GM18517 (cell line): ENCODE measurements around the gene TMEM128.
"Not testable (repeated sequence)": the region's sequence is repeated elsewhere in the genome, so short reads cannot be mapped to it uniquely, and the experiment has no call there.

ENCODE experiments used
- ATAC-seq: cut with Tn5 transposase; IDR thresholded peaks from one replicate; pipeline ENCODE4 v1.9.1; 2021; ENCODE audit warnings: mild to moderate bottlenecking, moderate library complexity; ENCODE audit not compliant: unreplicated experiment

The TMEM128 gene

DNA sequence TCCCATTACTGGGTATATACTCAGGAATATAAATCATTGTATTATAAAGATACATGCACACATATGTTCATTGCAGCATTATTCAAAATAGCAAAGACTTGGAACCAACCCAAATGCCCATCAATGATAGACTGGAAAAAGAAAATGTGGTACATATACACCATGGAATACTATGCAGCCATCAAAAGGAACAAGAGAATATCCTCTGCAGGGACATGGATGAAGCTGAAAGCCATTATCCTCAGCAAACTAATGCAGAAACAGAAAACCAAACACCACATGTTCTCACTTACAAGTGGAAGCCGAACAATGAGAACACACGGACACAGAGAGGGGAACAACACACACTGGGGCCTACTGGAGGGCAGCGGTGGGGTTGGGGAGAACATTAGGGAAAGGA, 9.7 kb upstream of the TMEM128 start:
- ATAC-seq, result not testable (repeated sequence)

DNA sequence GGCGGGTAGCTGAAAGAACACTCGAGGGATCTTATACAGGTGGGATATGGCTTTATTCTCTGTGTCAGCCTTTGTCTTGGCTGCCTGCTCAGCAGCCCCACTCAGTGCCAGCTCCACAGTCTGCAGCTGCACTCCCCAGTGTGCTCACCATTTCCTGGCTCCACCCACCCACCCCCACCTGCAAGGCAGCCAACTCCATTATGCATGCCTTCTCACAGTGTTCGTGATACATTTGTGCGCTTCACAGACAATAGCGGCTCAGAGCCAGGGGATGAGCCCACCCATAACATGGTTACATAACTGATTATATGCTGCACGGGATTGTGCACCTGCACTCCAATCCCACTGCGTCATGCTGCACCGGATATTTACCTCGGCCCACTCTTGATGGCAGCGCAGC, 8.8 kb upstream of the TMEM128 start:
- ATAC-seq, result no peak

DNA sequence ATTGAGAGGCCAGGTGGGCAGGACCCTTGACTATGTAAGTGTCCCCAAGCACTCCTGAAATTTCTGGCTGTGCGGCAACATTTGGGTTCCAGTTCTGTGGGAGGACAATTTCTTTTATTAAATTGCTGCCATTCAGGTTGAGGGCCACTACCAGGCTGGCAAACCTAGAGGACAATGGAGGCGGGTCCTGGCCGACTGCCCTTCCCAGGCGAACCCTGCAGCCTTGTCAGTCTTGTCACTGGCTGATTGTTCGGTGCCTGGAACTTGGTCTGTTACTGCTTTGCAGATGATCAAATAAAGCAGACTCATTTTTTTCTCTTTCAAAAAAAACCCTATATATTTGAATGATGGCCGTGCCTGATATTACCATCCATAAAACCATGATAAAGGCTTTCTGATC, 6.6 kb upstream of the TMEM128 start:
- ATAC-seq, result no peak

DNA sequence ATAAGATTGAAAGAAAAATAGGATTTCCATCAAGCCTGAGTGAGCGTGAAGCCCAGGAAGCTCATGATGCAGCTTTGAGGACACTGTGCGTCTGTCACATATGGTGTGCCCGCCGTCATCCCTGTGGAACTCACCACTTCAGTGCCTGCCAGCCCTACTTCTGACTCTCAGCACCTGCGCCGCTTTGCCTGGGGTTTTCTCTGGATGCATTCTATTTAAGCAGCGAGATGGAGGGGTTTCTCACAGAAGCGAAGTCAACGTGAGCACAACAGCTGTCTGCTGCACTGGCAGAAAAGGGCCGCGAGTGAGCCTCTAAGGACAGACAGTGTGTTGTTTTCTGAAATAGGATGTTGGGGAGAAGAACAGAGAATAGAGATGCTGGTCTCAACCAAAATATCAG, 6.2 kb upstream of the TMEM128 start:
- no peak for ATAC-seq

DNA sequence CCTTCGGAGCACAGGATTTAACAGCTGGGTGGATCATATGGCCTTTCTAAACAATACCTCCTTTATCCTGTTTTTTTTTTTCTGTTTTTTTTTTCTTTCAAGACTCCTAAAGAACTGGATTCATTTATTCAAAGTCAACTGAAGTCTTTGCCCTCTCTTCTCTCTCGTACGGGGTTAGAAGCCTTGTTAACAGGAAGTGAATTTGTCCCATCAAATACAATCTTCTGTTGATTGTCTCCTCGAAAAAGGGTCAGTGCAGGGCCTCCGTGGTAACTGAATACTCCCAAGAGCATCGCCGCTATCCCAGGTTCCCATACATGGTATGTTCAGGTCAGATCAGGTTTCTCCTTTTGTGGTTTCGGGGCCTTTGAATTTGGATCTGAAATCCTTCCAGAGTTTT, 1.8 kb upstream of the TMEM128 start:
- no peak for ATAC-seq

DNA sequence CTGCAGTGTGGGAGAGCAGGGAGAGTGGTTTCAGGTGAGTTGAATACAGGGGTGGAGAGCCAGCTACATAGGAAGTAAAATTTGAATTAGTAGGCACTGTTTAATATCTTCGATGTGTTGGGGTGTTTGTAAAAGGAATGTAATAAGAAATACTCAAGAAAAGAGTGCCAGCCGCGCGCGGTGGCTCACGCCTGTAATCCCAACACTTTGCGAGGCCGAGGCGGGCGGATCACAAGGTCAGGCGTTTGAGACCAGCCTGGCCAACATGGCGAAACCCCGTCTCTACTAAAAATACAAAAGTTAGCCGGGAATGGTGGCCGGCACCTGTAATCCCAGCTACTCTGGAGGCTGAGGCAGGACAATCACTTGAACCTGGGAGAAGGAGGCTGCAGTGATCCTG, 1.3 kb upstream of the TMEM128 start:
- not testable (repeated sequence) for ATAC-seq

DNA sequence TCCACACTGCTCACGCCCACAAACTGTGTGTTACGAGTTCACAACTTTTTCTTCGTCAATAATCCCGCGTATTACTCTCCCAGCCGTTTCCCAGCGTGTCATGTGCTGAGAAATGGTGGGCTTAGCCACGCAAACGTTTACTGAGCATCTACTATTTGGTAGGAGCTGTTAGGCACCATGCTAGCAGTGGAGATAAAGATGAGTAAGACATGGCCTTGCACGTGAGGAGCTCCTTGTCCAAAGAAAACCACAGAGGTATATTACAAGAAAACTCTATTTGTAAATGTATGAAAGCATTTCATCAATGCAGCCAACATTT, 821 bp upstream of the TMEM128 start:
- ATAC-seq, result no peak

DNA sequence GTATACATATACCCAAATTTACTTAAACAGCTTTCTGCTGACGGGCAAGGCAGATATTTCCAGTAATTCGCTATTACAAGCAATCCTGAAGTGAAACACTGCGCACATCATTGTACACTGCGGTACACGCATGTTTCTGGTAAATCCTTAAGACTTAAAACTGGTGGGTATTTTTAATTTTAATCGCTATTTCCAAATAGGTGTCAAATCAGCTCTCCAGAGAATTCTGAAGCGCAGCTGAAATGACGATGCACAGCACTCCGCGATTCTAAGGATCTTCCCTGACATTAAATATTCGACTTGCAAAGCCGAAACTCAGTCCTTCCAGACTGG, 361 bp downstream of the TMEM128 start:
- peak; percentile 27 for ATAC-seq

DNA sequence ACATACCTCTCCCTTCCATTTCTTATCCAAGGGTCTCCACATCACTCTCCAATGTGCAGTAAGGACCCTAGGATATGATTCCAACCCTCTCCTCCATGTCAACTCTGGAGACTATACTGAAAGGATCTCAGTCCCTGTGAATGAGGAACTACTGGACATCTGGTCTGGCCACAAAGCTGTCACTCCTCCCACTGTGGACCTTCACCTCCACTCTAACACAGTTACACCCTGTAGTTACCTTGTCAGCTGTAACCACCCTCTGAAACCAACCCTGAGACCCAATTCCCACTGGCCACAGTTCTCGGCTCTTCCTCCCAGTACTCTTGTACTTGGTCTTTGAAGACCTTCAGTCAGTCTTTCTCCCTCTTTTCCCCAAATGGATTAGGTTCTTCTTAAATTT, 2.9 kb downstream of the TMEM128 start:
- no peak for ATAC-seq

DNA sequence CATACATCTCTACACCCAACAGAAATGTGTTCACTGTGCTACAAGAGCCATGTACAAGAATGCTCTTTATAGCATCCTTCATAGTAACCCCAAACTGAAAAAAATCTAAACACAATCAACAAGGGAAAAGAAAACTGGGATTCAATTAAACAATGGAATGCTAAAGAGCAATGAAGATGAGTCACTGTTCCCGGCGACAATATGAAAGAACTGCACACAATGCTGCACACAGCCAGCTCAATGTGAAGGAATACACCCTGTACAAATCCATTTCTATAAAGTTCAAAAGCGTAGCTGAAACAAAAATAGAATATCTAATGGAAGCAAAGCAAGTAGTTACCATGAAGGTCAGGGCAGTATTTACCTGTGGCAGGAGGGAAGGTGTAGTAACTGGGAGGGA, 8.5 kb downstream of the TMEM128 start:
- not testable (repeated sequence) for ATAC-seq

DNA sequence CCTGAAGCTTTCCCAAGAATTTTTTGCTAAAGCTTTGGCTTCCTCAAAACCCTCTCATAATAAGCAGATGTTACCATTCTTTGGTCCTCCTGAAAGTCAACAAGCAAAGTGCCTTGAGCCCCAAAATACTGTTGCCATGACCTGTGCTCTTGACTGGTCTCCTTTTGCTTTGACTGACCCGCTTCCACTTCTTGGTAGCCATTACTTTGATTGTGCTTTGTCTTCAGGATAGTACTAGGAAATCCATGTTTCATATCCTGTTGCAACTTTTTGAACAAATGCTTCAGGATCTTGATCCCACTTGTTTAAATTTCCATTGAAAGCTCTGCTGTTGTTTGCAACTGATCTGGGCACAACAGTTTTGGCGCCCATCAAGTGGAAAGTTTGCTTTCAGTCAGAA, 14.4 kb downstream of the TMEM128 start:
- no peak for ATAC-seq

DNA sequence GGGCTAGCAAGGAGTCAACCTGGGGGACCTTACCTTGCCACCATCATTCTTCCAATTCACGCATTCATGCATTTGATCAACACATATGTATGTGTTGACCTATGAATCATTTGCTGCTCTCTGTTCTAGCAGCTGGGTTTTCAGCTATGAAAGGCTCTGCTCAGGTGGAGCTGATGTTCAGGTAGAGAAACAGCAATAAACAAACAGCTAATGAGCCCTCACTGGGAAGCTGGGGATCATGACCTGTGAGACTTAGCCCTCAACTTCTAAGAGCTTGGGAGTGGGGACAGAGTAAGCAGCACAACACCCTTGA, 19.7 kb downstream of the TMEM128 start:
- ATAC-seq, result no peak

DNA sequence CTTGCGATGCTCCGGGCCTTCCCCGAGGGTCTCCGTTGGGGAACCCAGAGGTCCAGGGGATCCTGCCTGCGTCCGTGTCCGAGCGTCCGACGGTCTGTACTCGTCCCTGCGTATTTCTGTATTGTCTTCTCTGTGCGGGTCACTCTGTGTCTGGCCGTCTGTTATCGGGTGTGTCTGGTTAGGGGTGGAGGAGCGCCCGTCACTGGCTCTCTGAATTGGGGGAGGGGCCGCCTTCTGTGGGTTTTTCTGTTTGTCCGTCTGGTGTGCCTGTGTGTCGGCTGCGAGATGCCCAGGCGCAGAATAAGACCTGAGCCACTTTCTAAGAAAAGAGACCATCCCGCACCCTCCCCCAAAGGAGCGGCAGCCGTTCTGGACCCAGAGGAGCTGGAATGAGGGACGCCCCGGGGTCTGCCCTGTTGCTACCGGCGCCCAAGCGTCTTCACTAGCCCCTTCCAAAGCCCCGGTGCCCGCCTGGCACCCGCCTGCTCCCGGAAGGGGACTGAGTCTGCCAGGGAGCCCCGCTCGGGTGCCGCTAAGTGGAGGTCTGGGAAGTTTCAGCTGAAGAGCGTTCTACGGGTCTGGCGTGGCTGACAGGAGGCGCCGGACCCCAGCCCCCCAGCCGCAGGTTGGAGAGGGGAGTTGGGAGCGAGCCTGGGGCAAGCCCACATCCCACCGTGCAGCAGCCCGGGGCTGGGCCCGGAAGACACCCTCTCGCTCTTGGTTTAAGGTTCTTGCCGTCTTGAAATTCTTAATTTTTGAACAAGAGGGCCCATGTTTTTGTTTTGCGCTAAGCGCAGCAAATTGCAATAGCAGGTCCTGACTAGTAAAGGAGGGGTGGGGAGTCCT, 20.3 kb downstream of the TMEM128 start:
- ATAC-seq, result no peak

DNA sequence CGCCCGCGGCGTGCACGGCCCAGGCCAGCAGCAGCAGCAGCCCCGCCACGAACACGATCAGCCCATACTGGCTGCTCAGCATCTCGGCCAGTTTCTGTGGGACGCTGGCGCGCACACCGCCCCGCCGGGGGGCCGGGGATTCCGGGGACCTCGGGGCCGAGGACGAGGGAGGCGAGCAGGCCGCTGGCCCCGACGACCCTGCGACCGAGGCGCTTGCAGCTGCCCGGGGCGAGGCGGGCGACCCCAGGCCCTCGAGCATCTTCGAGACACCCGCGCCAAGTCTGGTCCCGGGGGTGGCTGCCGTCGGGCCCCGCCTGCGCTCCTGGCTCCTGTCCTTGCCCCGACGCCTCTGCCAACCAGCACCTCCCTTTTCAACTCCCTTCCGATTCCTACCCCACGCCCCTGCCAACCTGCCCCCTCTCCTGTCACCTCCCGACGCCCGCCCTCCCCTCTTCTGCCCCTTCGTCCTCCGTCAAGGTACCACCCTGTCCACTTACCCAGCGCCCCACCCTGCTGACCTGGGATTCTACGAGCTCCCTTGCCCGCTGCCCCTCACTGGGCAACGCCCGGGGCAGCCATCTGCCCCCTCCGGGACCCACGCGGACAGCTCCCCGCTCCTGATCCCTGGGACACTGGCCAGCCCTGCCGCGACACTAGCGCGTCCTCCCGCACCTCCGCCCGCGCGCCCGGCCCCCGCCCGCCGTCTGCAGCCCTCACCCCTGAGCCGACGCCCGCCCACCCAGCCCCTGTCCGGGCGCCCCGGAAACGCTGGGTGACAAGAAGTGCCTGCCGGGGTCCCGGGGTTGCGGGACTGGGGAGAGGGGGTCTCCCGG, 21.2 kb downstream of the TMEM128 start, which contains the start of gene OTOP1:
OTOP1 (minus strand) TSS at position 324 of the 833 bp plus-strand sequence; CDS start at position 259, 65 bp downstream.
- ATAC-seq, result no peak

DNA sequence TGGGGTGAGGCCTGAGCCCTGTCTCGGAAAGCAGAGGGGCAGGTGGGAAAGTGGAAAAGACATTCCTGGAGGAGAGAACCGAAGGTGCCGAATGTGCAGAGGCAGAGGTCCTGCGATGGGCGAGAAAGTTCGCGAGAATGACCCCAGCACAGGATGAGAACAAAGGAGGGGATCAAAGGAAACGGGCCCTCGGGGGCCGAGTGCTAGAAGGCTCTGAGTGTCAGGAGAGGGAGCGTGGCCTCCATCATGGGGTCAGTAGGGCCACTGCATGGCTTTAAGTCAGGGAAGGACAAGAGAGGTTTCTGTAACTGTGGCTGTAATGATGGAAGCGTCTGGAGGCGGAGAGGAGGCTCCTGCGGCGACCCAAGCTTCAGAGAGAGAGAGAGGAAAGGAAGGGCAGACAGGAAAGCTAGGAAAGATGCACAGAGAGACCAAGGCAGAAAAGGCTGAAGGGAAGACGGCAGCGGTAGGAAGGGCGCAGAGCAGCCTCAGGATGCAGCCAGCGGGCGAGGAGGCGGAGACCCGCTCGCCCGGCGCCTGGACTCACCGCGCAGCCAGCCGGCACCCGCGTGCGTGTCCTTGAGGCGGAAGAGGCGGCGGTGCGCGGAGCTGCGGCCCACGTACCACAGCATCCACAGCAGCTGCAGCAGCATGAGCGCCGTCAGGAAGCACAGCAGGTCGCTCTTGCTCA, 22.0 kb downstream of the TMEM128 start:
- ATAC-seq, result no peak

DNA sequence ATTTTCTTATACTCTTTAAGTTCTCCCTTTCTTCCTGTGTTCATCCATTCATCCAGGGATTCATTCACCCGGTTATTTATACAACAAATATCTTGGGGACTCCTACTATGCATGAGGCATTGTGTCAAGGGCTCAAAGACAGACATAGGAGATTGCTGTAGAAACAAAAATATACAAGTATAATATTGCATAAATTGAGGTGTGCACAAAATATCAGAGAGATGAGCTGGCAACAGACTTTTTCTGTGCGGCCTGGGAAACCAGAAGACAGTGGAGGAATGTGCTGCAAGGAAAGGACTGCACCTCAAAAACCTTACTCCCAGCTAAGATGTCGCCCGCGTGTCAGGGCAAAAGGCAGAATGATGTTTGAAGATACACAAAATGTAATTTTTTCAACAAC, 30.9 kb downstream of the TMEM128 start:
- no peak for ATAC-seq

DNA sequence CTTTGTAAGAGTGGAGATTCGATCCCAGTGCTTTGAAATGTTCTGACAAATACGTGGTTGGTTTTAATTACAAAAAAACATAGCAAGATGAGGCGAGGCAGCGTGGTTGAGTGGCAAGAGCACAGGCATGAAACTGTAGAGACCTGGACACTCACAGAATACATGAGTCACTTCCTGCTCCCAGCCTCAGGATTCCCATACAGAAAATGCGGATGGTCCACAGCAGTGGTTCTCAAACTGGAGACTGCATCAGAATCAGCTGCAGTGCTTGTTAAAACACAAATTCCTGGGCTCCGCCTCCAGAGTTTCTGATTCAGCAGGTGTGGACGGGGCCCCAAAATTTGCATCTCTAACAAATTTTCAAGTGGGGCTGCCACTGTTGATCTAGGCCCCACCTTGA, 31.4 kb downstream of the TMEM128 start:
- ATAC-seq, result no peak

DNA sequence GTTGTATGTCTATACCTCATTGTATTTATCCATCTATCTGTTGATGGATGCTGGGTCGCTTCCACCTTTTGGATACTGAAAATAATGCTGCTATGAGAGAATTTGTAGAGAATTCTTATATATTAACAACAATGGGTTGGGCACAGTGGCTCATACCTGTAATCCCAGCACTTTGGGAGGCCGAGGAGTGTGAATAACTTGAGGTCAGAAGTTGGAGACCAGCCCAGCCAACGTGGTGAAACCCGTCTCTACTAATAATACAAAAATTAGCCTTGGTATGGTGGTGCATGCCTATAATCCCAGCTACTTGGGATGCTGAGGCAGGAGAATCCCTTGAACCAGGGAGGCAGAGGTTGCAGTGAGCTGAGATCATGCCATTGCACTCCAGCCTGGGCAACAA, 34.3 kb downstream of the TMEM128 start:
- ATAC-seq, result not testable (repeated sequence)

DNA sequence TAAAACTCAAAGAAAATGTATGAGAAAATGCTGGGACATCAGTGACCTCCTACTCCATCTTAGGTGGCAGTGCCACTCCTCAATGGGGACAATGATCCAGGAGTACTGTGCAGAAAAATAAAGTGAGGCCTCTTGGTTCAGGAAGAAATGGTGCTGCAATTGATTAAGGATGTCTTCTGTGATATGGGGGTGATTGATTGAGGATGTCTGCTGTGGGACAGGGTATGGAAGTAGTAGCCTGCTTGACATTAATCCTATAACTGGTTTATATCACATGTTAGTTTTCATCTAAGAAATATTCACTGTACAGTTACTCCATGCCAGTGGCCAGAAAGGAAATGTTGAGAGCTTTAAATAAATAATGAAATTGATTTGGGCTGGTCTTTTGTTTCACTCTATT, 41.8 kb downstream of the TMEM128 start:
- no peak for ATAC-seq

DNA sequence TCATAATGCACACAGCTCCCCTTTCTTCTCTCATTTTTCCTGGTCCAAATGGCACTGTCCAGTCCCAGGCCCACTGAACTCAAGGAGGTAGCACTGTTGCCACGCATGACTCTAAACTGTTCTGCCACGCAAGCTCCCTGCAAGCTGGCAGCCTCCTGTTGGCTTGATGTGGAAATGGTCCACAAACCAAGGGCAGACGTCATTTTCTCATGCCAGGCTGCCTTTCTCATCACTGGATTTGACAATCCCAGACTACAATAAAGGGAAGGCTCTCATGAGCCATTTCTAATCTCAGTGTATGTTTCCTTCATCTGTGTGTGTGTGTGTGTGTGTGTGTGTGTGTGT, 43.6 kb downstream of the TMEM128 start:
- ATAC-seq, result no peak

DNA sequence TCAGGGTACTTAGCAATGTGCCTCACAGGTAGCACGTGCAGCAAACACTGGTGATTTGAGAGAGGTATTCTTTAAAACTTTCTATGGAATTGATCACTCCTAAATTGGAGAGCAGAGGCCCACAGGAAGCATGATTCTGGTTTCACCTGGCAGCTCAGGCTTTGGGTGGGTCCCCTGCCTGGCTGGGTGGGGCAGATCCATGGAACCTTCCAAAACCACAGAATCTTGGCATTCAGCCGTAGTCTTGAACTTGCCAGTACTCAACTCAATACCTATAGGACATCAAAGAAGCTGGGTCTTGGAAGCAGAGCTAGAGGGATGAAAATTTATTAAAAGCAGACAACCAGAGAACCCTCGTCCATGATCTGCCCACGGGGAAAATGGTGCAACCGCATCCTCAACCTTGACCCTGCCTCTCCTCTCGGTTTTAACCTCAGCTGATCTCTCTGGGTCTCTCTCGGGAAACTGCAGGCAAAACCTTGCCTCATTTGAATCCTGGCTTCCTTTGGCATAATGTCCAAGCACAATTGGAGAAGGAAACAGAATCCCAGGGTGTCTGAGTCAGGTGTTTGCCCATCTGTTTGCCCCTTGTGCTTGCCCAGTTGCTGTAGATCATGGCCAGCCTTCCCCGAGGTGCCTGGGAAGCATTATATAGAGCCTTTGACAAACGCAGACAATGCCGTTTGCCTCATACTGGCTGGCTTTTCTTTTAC, 44.2 kb downstream of the TMEM128 start:
- ATAC-seq, result no peak
